Measurements from ENCODE around the gene LRRFIP1.

GRCh38 chr2:237612527-237613357, 14.6 kb upstream of the LRRFIP1 start:
- TF ChIP-seq, protein P1, sequence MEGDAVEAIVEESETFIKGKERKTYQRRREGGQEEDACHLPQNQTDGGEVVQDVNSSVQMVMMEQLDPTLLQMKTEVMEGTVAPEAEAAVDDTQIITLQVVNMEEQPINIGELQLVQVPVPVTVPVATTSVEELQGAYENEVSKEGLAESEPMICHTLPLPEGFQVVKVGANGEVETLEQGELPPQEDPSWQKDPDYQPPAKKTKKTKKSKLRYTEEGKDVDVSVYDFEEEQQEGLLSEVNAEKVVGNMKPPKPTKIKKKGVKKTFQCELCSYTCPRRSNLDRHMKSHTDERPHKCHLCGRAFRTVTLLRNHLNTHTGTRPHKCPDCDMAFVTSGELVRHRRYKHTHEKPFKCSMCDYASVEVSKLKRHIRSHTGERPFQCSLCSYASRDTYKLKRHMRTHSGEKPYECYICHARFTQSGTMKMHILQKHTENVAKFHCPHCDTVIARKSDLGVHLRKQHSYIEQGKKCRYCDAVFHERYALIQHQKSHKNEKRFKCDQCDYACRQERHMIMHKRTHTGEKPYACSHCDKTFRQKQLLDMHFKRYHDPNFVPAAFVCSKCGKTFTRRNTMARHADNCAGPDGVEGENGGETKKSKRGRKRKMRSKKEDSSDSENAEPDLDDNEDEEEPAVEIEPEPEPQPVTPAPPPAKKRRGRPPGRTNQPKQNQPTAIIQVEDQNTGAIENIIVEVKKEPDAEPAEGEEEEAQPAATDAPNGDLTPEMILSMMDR (IDR thresholded peaks at IDR 0.05) = no peak
- TF ChIP-seq EP300 (IDR thresholded peaks at IDR 0.05; ENCODE audit: low read depth) = no peak
- no peak for TF ChIP-seq POLR2A (IDR thresholded peaks at IDR 0.05)
- no peak for TF ChIP-seq POLR2AphosphoS5 (IDR thresholded peaks at IDR 0.05)
